Esophagus squamous epithelium (tissue), 5 donors: ENCODE results near the gene PRSS37. TPM values are rescaled to one million over a fixed set of nuclear protein-coding genes. Genes with fewer than 3 reads are reported as not detected.

Source experiments
- DNase-seq: peaks from one replicate; lab custom pipeline; 2025; lab: John Stamatoyannopoulos, UW
- H3K27ac ChIP-seq, 4 donors: fragments of 200-600 bp; sonication (generic); one replicate each; pipeline ENCODE4 v1.5.1; 2016 to 2019; ENCODE audit warnings: mild to moderate bottlenecking in 1 of 4
- H3K27me3 ChIP-seq, 4 donors: fragments of 200-600 bp; sonication (generic); 1 replicate in 3 of 4; 2 replicates in 1 of 4; pipeline versions ENCODE4 v1.5.1 to v1.6.0; 2017 to 2021; ENCODE audit warnings: antibody characterized with exemption in 1 of 4
- H3K36me3 ChIP-seq, 3 donors: fragments of 200-600 bp; sonication (generic); one replicate each; pipeline ENCODE4 v1.5.1; 2016 to 2019
- H3K4me1 ChIP-seq, 3 donors: fragments of 200-600 bp; sonication (generic); one replicate each; pipeline ENCODE4 v1.5.1; 2017 to 2019
- H3K4me3 ChIP-seq, 4 donors: fragments of 200-600 bp; sonication (generic); 1 replicate in 3 of 4; 2 replicates in 1 of 4; pipeline ENCODE4 v1.5.1; 2016 to 2019; ENCODE audit warnings: mild to moderate bottlenecking in 2 of 4, moderate library complexity in 1 of 4
- H3K9me3 ChIP-seq, 3 donors: fragments of 200-600 bp; sonication (generic); one replicate each; pipeline ENCODE4 v1.5.1; 2016 to 2019
- POLR2A ChIP-seq, 4 donors: fragments of 450-650 bp; IDR thresholded peaks; one replicate each; pipeline ENCODE4 v1.6.1; 2017; ENCODE audit warnings: antibody characterized with exemption in 4 of 4, mild to moderate bottlenecking in 4 of 4, moderate library complexity in 3 of 4
- WGBS, 2 donors: methylation state at CpG; one replicate each; pipeline ENCODE4 v1.1.5; 2018; 5-methylcytosine and 5-hydroxymethylcytosine counted together
- intact Hi-C: fragments of 100-400 bp; cut with DNase I; formaldehyde crosslinking; loops from one replicate; pipeline ENCODE4 v1.15.0; 2022
- total RNA-seq, 4 donors: library from RNA; depleted of rRNA; stranded (reverse); fragments of >200 nt; gene quantifications; one replicate each; pipeline ENCODE4 v1.1.0, GENCODE V29; 2016
- TF ChIP-seq, protein P1 (sequence below), 6 experiments: fragments of 450-650 bp in 4 of 6; fragments of 200-600 bp in 2 of 6; sonication (generic) in 2 of 6; IDR thresholded peaks; one replicate each; pipeline ENCODE4 v1.5.1; 2016 to 2019; ENCODE audit warnings: antibody characterized with exemption in 6 of 6, mild to moderate bottlenecking in 4 of 6, moderate library complexity in 4 of 6
- donor health status: DM: yes; HTN: yes; CAD: no.

The PRSS37 gene
- total RNA-seq, 4 donors from 2014 or later: not detected

DNA sequence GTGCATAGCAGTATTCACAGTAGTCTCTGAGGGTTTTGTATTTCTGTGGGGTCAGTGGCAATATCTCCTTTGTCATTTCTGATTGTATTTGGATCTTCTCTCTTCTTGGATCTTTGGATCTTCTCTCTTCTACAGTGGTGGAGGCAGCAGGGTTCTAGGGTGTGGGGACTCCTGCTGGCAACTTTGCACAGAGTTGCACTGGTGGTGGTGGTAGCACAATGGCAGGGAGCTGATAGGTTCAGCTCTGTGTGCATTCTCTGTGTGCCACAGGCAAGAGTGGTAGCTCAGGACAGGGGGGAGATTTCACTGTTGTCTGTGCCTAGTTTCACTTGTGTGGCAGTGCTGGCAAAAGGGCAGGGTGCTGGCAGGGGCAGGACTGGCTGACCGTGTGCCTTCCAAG is 35.1 kb upstream of the PRSS37 start:
- H3K27me3 ChIP-seq: no peaks in the 10 kb centered on the region
- H3K4me3 ChIP-seq: no peak overlapping the region
- DNase-seq: no peak
- H3K9me3 ChIP-seq: peaks cover 0 to 11% (median 0%) of the 10 kb centered on the region in 3 donors
- H3K4me1 ChIP-seq: no peaks in the 10 kb centered on the region
- TF ChIP-seq POLR2A (IDR thresholded peaks at IDR 0.05): no peak
- TF ChIP-seq, protein P1, sequence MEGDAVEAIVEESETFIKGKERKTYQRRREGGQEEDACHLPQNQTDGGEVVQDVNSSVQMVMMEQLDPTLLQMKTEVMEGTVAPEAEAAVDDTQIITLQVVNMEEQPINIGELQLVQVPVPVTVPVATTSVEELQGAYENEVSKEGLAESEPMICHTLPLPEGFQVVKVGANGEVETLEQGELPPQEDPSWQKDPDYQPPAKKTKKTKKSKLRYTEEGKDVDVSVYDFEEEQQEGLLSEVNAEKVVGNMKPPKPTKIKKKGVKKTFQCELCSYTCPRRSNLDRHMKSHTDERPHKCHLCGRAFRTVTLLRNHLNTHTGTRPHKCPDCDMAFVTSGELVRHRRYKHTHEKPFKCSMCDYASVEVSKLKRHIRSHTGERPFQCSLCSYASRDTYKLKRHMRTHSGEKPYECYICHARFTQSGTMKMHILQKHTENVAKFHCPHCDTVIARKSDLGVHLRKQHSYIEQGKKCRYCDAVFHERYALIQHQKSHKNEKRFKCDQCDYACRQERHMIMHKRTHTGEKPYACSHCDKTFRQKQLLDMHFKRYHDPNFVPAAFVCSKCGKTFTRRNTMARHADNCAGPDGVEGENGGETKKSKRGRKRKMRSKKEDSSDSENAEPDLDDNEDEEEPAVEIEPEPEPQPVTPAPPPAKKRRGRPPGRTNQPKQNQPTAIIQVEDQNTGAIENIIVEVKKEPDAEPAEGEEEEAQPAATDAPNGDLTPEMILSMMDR (IDR thresholded peaks at IDR 0.05): no peak
- intact Hi-C loops: no loop called here
- H3K36me3 ChIP-seq: no peaks in the 10 kb centered on the region
- no peak overlapping the region for H3K27ac ChIP-seq
- WGBS, 2 donors: 80% methylated on average over 1 of the region's 1 CpG; no CpG with 5 or more reads in 1 of the 2 donors

DNA sequence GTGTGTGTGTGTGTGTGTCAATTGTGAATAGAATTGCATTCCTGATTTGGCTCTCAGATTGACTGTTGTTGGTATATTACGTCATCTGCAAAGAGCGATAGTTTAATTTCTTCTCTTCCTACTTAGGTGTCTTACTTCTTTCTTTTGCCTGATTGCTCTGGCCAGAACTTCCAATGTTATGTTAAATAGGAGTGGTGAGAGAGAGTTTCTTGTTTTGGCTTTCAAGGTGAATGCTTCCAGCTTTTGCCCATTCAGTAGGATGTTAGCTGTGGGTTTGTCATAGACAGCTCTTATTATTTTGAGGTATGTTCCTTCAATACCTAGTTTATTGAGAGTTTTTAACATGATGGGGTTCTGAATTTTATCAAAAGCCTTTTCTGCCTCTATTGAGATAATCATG is 34.2 kb upstream of the PRSS37 start:
- intact Hi-C loops: no loop called here
- peaks cover 0 to 11% (median 0%) of the 10 kb centered on the region in 3 donors for H3K9me3 ChIP-seq

DNA sequence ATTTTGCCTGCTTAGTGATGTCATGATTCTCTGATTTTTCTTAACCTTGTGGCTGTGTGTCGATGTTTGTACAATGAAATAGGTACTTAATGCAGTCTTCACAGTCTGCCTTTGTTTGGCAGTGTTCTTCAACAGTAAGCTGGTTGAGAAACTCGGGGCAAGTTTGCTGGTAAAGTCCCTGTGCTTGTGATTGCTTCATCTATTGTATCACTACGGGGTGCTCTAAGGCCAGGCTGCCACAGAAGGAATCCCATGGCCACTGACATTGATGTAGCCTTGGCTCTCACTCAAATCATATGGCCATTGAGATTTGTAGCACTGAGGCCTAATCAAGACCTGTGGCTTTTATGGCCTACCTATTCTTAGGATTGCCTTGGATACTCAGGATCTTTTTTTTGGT is 33.5 kb upstream of the PRSS37 start:
- Histone ChIP-seq H3K36me3 (no peaks in the 10 kb centered on the region), H3K9me3 (peaks cover 0 to 11% (median 0%) of the 10 kb centered on the region in 3 donors), H3K27me3 (no peaks in the 10 kb centered on the region), H3K27ac (no peak overlapping the region), H3K4me3 (no peak overlapping the region), H3K4me1 (no peaks in the 10 kb centered on the region)
- TF ChIP-seq, protein P1 (IDR thresholded peaks at IDR 0.05): no peak
- TF ChIP-seq POLR2A (IDR thresholded peaks at IDR 0.05): no peak
- no peak for DNase-seq
- WGBS, 2 donors: 40 to 63% methylated on average over 3 of the region's 3 CpGs
- intact Hi-C loops: no loop called here

More for the DNA sequence above, 34.2 kb upstream of the PRSS37 start:
- 90 to 94% methylated on average over 2 of the region's 2 CpGs for WGBS, 2 donors
- no peak for DNase-seq
- Histone ChIP-seq H3K36me3 (no peaks in the 10 kb centered on the region), H3K4me1 (no peaks in the 10 kb centered on the region), H3K27ac (no peak overlapping the region), H3K27me3 (no peaks in the 10 kb centered on the region), H3K4me3 (no peak overlapping the region)
- TF ChIP-seq, protein P1 (IDR thresholded peaks at IDR 0.05): no peak
- no peak for TF ChIP-seq POLR2A (IDR thresholded peaks at IDR 0.05)

DNA sequence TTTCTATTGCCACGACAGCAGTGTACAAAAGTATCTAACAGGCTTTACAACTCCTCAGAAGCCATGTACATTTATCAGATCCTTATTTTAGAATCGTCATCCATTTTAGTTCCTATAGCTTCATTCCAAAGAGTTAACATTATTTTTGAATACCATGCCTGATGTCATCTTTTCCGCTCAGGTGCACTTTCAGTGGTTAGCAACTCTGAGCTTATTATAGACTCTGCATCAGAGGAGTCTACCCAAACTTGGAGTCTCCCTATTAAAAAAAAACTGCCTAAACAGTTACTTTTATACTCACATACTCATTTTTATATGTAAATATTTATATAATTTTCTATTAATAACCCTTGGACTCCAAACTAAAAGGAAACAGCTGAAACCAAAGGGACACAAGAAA is 31.6 kb upstream of the PRSS37 start:
- TF ChIP-seq POLR2A (IDR thresholded peaks at IDR 0.05): no peak
- TF ChIP-seq, protein P1 (IDR thresholded peaks at IDR 0.05): no peak
- Histone ChIP-seq H3K36me3 (no peaks in the 10 kb centered on the region), H3K27ac (no peak overlapping the region), H3K27me3 (no peaks in the 10 kb centered on the region), H3K9me3 (peaks cover 0 to 11% (median 0%) of the 10 kb centered on the region in 3 donors), H3K4me1 (no peaks in the 10 kb centered on the region), H3K4me3 (no peak overlapping the region)
- DNase-seq: no peak
- 77% methylated on average over 3 of the region's 3 CpGs for WGBS, 2 donors
- intact Hi-C loops: no loop called here

DNA sequence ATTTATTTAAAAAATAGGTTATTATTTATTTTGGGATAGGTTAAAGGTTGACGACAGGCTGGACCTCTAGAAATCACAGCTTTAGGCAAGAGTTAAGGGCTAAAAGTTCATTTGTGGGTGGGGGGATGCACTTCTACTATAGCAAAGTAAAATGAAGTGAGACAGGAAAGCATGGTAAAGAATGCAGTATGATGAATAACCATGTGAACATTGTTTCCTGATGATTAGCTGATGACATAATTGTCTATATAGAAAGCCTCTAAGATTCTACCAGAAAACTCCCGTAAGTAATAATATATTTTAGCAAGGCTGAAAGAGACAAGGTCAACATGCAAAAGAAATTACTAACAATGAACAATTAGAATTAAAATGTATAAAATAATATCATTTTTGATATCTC is 25.7 kb upstream of the PRSS37 start:
- H3K4me1 ChIP-seq: no peaks in the 10 kb centered on the region
- no peaks in the 10 kb centered on the region for H3K36me3 ChIP-seq
- H3K27ac ChIP-seq: no peak overlapping the region
- H3K4me3 ChIP-seq: no peak overlapping the region
- H3K27me3 ChIP-seq: no peaks in the 10 kb centered on the region
- DNase-seq: no peak
- no peaks in the 10 kb centered on the region for H3K9me3 ChIP-seq
- 72 to 84% methylated on average over 2 of the region's 2 CpGs for WGBS, 2 donors
- TF ChIP-seq POLR2A (IDR thresholded peaks at IDR 0.05): no peak
- TF ChIP-seq, protein P1 (IDR thresholded peaks at IDR 0.05): no peak
- intact Hi-C loops: no loop called here
